Uterus (tissue), 2 donors: ENCODE measurements around the gene SLC15A5.

Experiments
- CTCF ChIP-seq, 4 experiments: fragments of 200-600 bp in 2 of 4; fragments of 450-650 bp in 2 of 4; sonication (generic) in 2 of 4; IDR thresholded peaks; one replicate each; pipeline ENCODE4 v1.5.1; 2016 to 2019; ENCODE audit warnings: antibody characterized with exemption in 4 of 4, mild to moderate bottlenecking in 2 of 4, moderate library complexity in 1 of 4
- POLR2A ChIP-seq, 2 donors: fragments of 450-650 bp; IDR thresholded peaks; one replicate each; pipeline ENCODE4 v1.6.1; 2016; ENCODE audit warnings: antibody characterized with exemption in 2 of 2, mild to moderate bottlenecking in 1 of 2, moderate library complexity in 1 of 2

GRCh38 chr12:16271062-16271461, 6.4 kb downstream of the SLC15A5 start:
- TF ChIP-seq CTCF (IDR thresholded peaks at IDR 0.05) = no peak
- TF ChIP-seq POLR2A (IDR thresholded peaks at IDR 0.05) = no peak
